GM23338 (cell line): Measurements from ENCODE around the gene BANK1.

Experiments used
- CREB1 ChIP-seq: fragments of 250-450 bp; sonication (Bioruptor Pico); IDR thresholded peaks from 2 replicates; pipeline ENCODE4 v1.5.0; 2020; ENCODE audit warnings: low read depth, mild to moderate bottlenecking, moderate library complexity
- CTCF ChIP-seq, 2 experiments: fragments of 200-600 bp in 1 of 2; sonication (generic) in 1 of 2; conservative IDR thresholded peaks; 2 replicates each; pipeline versions ENCODE4 v1.5.1 to v1.6.1; 2016 to 2017; ENCODE audit warnings: antibody characterized with exemption in 2 of 2, low read depth in 2 of 2, mild to moderate bottlenecking in 2 of 2, moderate library complexity in 1 of 2
- EZH2 ChIP-seq: fragments of 200-600 bp; sonication (generic); IDR thresholded peaks from one replicate; pipeline ENCODE4 v1.8.0; 2017; ENCODE audit warnings: antibody characterized with exemption, mild to moderate bottlenecking, low read depth; ENCODE audit not compliant: unreplicated experiment
- EZH2phosphoT487 ChIP-seq: fragments of 200-600 bp; sonication (generic); IDR thresholded peaks from one replicate; pipeline ENCODE4 v1.8.1; 2018; ENCODE audit warnings: antibody characterized with exemption; ENCODE audit not compliant: unreplicated experiment
- POLR2AphosphoS5 ChIP-seq: IDR thresholded peaks from 2 replicates; pipeline ENCODE4 v1.6.1; 2016; ENCODE audit warnings: antibody characterized with exemption, low read depth
- ZNF114 ChIP-seq: fragments of 250-450 bp; sonication (Bioruptor Pico); IDR thresholded peaks from 2 replicates; pipeline ENCODE4 v1.5.0; 2020; ENCODE audit warnings: mild to moderate bottlenecking, moderate library complexity
- TF ChIP-seq, protein P1 (sequence below): IDR thresholded peaks from one replicate; pipeline ENCODE4 v1.6.1; 2018; ENCODE audit warnings: antibody characterized with exemption; ENCODE audit not compliant: unreplicated experiment

- no peak for TF ChIP-seq CTCF (conservative IDR thresholded peaks at IDR 0.05; ENCODE audit: low read depth in 2 of 2)
- TF ChIP-seq EZH2, result no peak
- no peak for TF ChIP-seq ZNF114 (CRISPR knock-in tag)
- TF ChIP-seq POLR2AphosphoS5, result no peak
- no peak for TF ChIP-seq EZH2phosphoT487
- TF ChIP-seq, protein P1, sequence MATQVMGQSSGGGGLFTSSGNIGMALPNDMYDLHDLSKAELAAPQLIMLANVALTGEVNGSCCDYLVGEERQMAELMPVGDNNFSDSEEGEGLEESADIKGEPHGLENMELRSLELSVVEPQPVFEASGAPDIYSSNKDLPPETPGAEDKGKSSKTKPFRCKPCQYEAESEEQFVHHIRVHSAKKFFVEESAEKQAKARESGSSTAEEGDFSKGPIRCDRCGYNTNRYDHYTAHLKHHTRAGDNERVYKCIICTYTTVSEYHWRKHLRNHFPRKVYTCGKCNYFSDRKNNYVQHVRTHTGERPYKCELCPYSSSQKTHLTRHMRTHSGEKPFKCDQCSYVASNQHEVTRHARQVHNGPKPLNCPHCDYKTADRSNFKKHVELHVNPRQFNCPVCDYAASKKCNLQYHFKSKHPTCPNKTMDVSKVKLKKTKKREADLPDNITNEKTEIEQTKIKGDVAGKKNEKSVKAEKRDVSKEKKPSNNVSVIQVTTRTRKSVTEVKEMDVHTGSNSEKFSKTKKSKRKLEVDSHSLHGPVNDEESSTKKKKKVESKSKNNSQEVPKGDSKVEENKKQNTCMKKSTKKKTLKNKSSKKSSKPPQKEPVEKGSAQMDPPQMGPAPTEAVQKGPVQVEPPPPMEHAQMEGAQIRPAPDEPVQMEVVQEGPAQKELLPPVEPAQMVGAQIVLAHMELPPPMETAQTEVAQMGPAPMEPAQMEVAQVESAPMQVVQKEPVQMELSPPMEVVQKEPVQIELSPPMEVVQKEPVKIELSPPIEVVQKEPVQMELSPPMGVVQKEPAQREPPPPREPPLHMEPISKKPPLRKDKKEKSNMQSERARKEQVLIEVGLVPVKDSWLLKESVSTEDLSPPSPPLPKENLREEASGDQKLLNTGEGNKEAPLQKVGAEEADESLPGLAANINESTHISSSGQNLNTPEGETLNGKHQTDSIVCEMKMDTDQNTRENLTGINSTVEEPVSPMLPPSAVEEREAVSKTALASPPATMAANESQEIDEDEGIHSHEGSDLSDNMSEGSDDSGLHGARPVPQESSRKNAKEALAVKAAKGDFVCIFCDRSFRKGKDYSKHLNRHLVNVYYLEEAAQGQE, result no peak
- no peak for TF ChIP-seq CREB1
Measured at GRCh38 chr4:102047616-102048015, 257.1 kb downstream of the BANK1 start.
